ENCODE results near the gene EPN1. TPM values are rescaled to one million over a fixed set of nuclear protein-coding genes. Genes with fewer than 3 reads are reported as not detected.
A peak's percentile ranks its signal among the peaks of the same experiment; 100 is the strongest.

EPN1 gene
- total and polyA plus RNA-seq, 2 of the 13 experiments (the other 11 are each of a cell fraction or from before 2014, with no cell fraction given) = 28.9 to 31.7 TPM

- TF ChIP-seq ZBTB4 (CRISPR knock-in tag; IDR thresholded peaks at IDR 0.05; ENCODE audit: borderline replicate concordance) (no peak), AGO1 (IDR thresholded peaks at IDR 0.05; ENCODE audit: low read depth, low read length, poor library complexity, severe bottlenecking) (no peak), MBD4 (IDR thresholded peaks at IDR 0.05; ENCODE audit: borderline replicate concordance, low read length) (no peak), ZKSCAN1 (IDR thresholded peaks at IDR 0.05; ENCODE audit: low read length) (no peak), ZNF12 (CRISPR knock-in tag; IDR thresholded peaks at IDR 0.05) (no peak), ZMAT3 (CRISPR knock-in tag; conservative IDR thresholded peaks at IDR 0.05) (no peak; the same call in 1 of the 2 replicates), XRCC5 (optimal IDR thresholded peaks at IDR 0.05; ENCODE audit: low read length) (peak; percentile 20), CHD2 (IDR thresholded peaks at IDR 0.05; ENCODE audit: low read depth, low read length) (no peak), ZMYM3 (CRISPR knock-in tag; IDR thresholded peaks at IDR 0.05) (no peak), NR3C1 (CRISPR knock-in tag; IDR thresholded peaks at IDR 0.05) (no peak), PCBP2 (optimal IDR thresholded peaks at IDR 0.05; ENCODE audit: low read depth, low read length, poor library complexity, severe bottlenecking) (no peak), CHCHD3 (CRISPR knock-in tag; IDR thresholded peaks at IDR 0.05) (no peak), GTF2F1 (IDR thresholded peaks at IDR 0.05; ENCODE audit: low read length) (no peak), ZNF33A (CRISPR knock-in tag; IDR thresholded peaks at IDR 0.05; ENCODE audit: borderline replicate concordance) (no peak), BHLHE40 (IDR thresholded peaks at IDR 0.05; ENCODE audit: low read length) (peak; percentile 6; the same call in 1 of the 2 replicates), ZNF512 (CRISPR knock-in tag; IDR thresholded peaks at IDR 0.05) (no peak), ZNF670 (CRISPR knock-in tag; IDR thresholded peaks at IDR 0.05; ENCODE audit: borderline replicate concordance) (peak; percentile 60; the same call in 1 of the 2 replicates), TOE1 (CRISPR knock-in tag; IDR thresholded peaks at IDR 0.05) (no peak), CENPT (CRISPR knock-in tag; IDR thresholded peaks at IDR 0.05; ENCODE audit: low read depth) (0 out of 2 replicates have a peak, but pooled peaks have one; percentile 47), ZBTB7B (CRISPR knock-in tag; IDR thresholded peaks at IDR 0.05) (no peak; the same call in 1 of the 2 replicates), CHD4 (IDR thresholded peaks at IDR 0.05; ENCODE audit: borderline replicate concordance, low read length) (no peak), SAP130 (CRISPR knock-in tag; IDR thresholded peaks at IDR 0.05; ENCODE audit: low read depth) (peak; percentile 90), SOX5 (CRISPR knock-in tag; IDR thresholded peaks at IDR 0.05; ENCODE audit: borderline replicate concordance) (no peak), E2F1 (CRISPR knock-in tag; IDR thresholded peaks at IDR 0.05) (peak; percentile 48)
- TF ChIP-seq, protein P1, sequence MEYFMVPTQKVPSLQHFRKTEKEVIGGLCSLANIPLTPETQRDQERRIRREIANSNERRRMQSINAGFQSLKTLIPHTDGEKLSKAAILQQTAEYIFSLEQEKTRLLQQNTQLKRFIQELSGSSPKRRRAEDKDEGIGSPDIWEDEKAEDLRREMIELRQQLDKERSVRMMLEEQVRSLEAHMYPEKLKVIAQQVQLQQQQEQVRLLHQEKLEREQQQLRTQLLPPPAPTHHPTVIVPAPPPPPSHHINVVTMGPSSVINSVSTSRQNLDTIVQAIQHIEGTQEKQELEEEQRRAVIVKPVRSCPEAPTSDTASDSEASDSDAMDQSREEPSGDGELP (IDR thresholded peaks at IDR 0.05; ENCODE audit: borderline replicate concordance, low read depth) = no peak
These were observed 20.0 kb upstream of the EPN1 start, which contains the start of gene U2AF2 (continued) for GRCh38 chr19:55654868-55655647.
